CD14-positive monocyte (primary cell): ENCODE measurements around the gene ASTN1. TPM values are rescaled to one million over a fixed set of nuclear protein-coding genes. Genes with fewer than 3 reads are reported as not detected.

ENCODE experiments used
- DNase-seq, 3 donors: peaks; one replicate each; pipeline ENCODE4 v3.0.0-alpha.2; 2011 to 2022
- H2AFZ ChIP-seq: 2 replicates; pipeline ENCODE4 v1.6.0; 2012; ENCODE audit warnings: mild to moderate bottlenecking, low read depth, low read length, inconsistent platforms; ENCODE audit not compliant: insufficient read depth, poor library complexity, severe bottlenecking
- H3K27ac ChIP-seq, 2 donors: 1 replicate in 1 of 2; 2 replicates in 1 of 2; pipeline ENCODE4 v1.5.1; 2012 to 2013; ENCODE audit warnings: low read length in 2 of 2, control low read depth in 1 of 2, inconsistent platforms in 1 of 2, low read depth in 1 of 2, mild to moderate bottlenecking in 1 of 2
- H3K27me3 ChIP-seq, 2 donors: one replicate each; pipeline versions ENCODE4 v1.6.0 to v1.6.1; 2011 to 2013; ENCODE audit warnings: low read length in 2 of 2; ENCODE audit not compliant: control insufficient read depth in 2 of 2, insufficient read depth in 2 of 2
- H3K36me3 ChIP-seq, 2 donors: replicated peaks in 1 of 2; 1 replicate in 1 of 2; 2 replicates in 1 of 2; pipeline versions ENCODE4 v1.5.1 to v1.6.1; 2012 to 2013; ENCODE audit warnings: low read length in 2 of 2, control low read depth in 1 of 2, inconsistent platforms in 1 of 2, mild to moderate bottlenecking in 1 of 2; ENCODE audit not compliant: insufficient read depth in 2 of 2, control insufficient read depth in 1 of 2
- H3K4me1 ChIP-seq, 2 donors: 1 replicate in 1 of 2; 2 replicates in 1 of 2; pipeline versions ENCODE4 v1.5.1 to v1.6.1; 2012 to 2013; ENCODE audit warnings: low read length in 2 of 2, control low read depth in 1 of 2, inconsistent platforms in 1 of 2, mild to moderate bottlenecking in 1 of 2, moderate library complexity in 1 of 2; ENCODE audit not compliant: insufficient read depth in 2 of 2, control insufficient read depth in 1 of 2
- H3K4me2 ChIP-seq: replicated peaks from 2 replicates; pipeline ENCODE3; 2012; ENCODE audit warnings: low read length, moderate library complexity, mild to moderate bottlenecking; ENCODE audit not compliant: poor library complexity, severe bottlenecking; ENCODE audit errors: extremely low read depth
- H3K4me3 ChIP-seq, 3 experiments: fragments of 200-600 bp in 1 of 3; sonication (generic) in 1 of 3; replicated peaks in 1 of 3; 1 replicate in 2 of 3; 2 replicates in 1 of 3; pipeline ENCODE4 v1.5.1; 2011 to 2013; ENCODE audit warnings: low read length in 3 of 3, mild to moderate bottlenecking in 3 of 3, control low read depth in 2 of 3, low read depth in 2 of 3, inconsistent platforms in 1 of 3, moderate library complexity in 1 of 3
- H3K79me2 ChIP-seq: 2 replicates; pipeline ENCODE4 v1.6.0; 2012; ENCODE audit warnings: mild to moderate bottlenecking, control low read depth, inconsistent platforms, low read length, moderate library complexity; ENCODE audit not compliant: insufficient read depth
- H3K9ac ChIP-seq: 2 replicates; pipeline ENCODE4 v1.6.0; 2017; ENCODE audit warnings: low read length, mild to moderate bottlenecking; ENCODE audit not compliant: insufficient read depth, poor library complexity, severe bottlenecking
- H3K9me3 ChIP-seq, 2 donors: replicated peaks in 1 of 2; 1 replicate in 1 of 2; 2 replicates in 1 of 2; pipeline versions ENCODE4 v1.5.1 to v1.6.1; 2012 to 2013; ENCODE audit warnings: low read length in 2 of 2, control low read depth in 1 of 2; ENCODE audit not compliant: control insufficient read depth in 1 of 2, insufficient read depth in 1 of 2
- H4K20me1 ChIP-seq: 2 replicates; pipeline ENCODE4 v1.6.0; 2012; ENCODE audit warnings: mild to moderate bottlenecking, low read length, control low read depth, moderate library complexity; ENCODE audit not compliant: insufficient read depth
- H3K27ac Mint-ChIP-seq, 7 donors: one replicate each; pipeline ENCODE4 v1.8.0; 2020; ENCODE audit warnings: mild to moderate bottlenecking in 7 of 7, mixed read lengths in 7 of 7, moderate library complexity in 6 of 7, inconsistent platforms in 2 of 7
- H3K27me3 Mint-ChIP-seq, 3 donors: one replicate each; pipeline ENCODE4 v1.8.0; 2021 to 2022; ENCODE audit warnings: low read depth in 3 of 3, mild to moderate bottlenecking in 3 of 3, mixed read lengths in 3 of 3, moderate library complexity in 3 of 3, inconsistent platforms in 1 of 3
- H3K36me3 Mint-ChIP-seq, 2 donors: one replicate each; pipeline ENCODE4 v1.8.0; 2020; ENCODE audit warnings: mixed read lengths in 2 of 2, inconsistent platforms in 1 of 2, mild to moderate bottlenecking in 1 of 2
- H3K4me1 Mint-ChIP-seq: one replicate; pipeline ENCODE4 v1.8.0; 2020; ENCODE audit warnings: mild to moderate bottlenecking, mixed read lengths
- H3K4me3 Mint-ChIP-seq, 2 donors: one replicate each; pipeline ENCODE4 v1.8.0; 2020; ENCODE audit warnings: mild to moderate bottlenecking in 2 of 2, mixed read lengths in 2 of 2, moderate library complexity in 1 of 2
- H3K9me3 Mint-ChIP-seq, 7 donors: one replicate each; pipeline ENCODE4 v1.8.0; 2020 to 2022; ENCODE audit warnings: mixed read lengths in 7 of 7, mild to moderate bottlenecking in 6 of 7, moderate library complexity in 6 of 7, inconsistent platforms in 2 of 7
- WGBS: methylation state at CpG from one replicate; pipeline ENCODE4 v1.1.5; 2013; ENCODE audit warnings: missing lambda C conversion rate; ENCODE audit not compliant: insufficient coverage; 5-methylcytosine and 5-hydroxymethylcytosine counted together
- intact Hi-C, 2 donors: fragments of 100-400 bp; cut with micrococcal nuclease; formaldehyde crosslinking; loops; one replicate each; pipeline versions ENCODE4 v1.15.0 to v1.15.1; 2023
- polyA plus RNA-seq, 3 donors: library from polyadenylated mRNA; depleted of rRNA in 1 of 3; unstranded in 2 of 3; stranded (reverse) in 1 of 3; fragments of 300-500 nt in 2 of 3; fragments of >200 nt in 1 of 3; fragmentation: Illumina TruSeq in 2 of 3; gene quantifications; 1 replicate in 2 of 3; 2 replicates in 1 of 3; pipeline ENCODE4 v1.2.3, GENCODE V29; 2012 to 2021
- TF ChIP-seq, protein P1 (sequence below): fragments of 200-600 bp; IDR thresholded peaks from one replicate; pipeline ENCODE4 v1.8.0; 2022; ENCODE audit warnings: antibody characterized with exemption, mild to moderate bottlenecking

The ASTN1 gene
- polyA plus RNA-seq, 3 donors, result not detected

- no peaks in the 10 kb centered on the region for H3K36me3 Mint-ChIP-seq
- H3K9ac ChIP-seq, result no peak overlapping the region
- H2AFZ ChIP-seq, result no peak overlapping the region
- no peaks in the 10 kb centered on the region for H3K36me3 ChIP-seq
- H3K9me3 Mint-ChIP-seq, result peaks cover 0 to 7% (median 2%) of the 10 kb centered on the region in 7 donors
- H3K4me2 ChIP-seq, result no peak overlapping the region
- no peaks in the 10 kb centered on the region for H3K4me1 Mint-ChIP-seq
- no peaks in the 10 kb centered on the region for H3K9me3 ChIP-seq
- H3K4me3 Mint-ChIP-seq, result no peak overlapping the region
- no peaks in the 10 kb centered on the region for H3K27me3 Mint-ChIP-seq
- no peak overlapping the region for H3K27ac ChIP-seq
- intact Hi-C loops, result no loop called here
- no peaks in the 10 kb centered on the region for H3K27me3 ChIP-seq
- no peak overlapping the region for H3K4me3 ChIP-seq
- H3K27ac Mint-ChIP-seq, result no peak overlapping the region
- no peaks in the 10 kb centered on the region for H3K79me2 ChIP-seq
- WGBS, result no CpG with 5 or more reads among the region's 1 CpG
- no peaks in the 10 kb centered on the region for H3K4me1 ChIP-seq
- no peak for DNase-seq
- no peaks in the 10 kb centered on the region for H4K20me1 ChIP-seq
- TF ChIP-seq, protein P1, sequence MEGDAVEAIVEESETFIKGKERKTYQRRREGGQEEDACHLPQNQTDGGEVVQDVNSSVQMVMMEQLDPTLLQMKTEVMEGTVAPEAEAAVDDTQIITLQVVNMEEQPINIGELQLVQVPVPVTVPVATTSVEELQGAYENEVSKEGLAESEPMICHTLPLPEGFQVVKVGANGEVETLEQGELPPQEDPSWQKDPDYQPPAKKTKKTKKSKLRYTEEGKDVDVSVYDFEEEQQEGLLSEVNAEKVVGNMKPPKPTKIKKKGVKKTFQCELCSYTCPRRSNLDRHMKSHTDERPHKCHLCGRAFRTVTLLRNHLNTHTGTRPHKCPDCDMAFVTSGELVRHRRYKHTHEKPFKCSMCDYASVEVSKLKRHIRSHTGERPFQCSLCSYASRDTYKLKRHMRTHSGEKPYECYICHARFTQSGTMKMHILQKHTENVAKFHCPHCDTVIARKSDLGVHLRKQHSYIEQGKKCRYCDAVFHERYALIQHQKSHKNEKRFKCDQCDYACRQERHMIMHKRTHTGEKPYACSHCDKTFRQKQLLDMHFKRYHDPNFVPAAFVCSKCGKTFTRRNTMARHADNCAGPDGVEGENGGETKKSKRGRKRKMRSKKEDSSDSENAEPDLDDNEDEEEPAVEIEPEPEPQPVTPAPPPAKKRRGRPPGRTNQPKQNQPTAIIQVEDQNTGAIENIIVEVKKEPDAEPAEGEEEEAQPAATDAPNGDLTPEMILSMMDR, result no peak
Observed at GRCh38 chr1:177137814-177138213, 26.7 kb downstream of the ASTN1 start.

DNA sequence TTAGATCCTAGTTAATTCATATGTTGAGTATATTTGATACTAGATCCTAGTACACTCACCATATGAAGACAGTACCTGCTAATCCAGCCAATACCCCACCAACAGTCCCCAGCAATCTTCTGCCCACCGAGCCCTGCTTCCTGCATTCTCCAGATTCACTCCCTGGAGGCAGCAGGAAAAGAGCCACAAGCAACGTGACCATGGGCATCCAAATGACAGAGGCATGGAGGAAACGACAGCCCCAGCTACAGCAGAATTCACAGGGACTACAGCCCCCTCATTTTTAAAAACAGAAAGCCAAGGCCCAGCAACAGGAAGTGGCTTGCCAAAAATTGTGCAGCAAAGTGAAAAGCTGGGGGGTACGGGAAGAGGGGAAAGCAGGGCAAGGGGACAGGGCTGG is 29.3 kb downstream of the ASTN1 start:
- H3K79me2 ChIP-seq, result no peaks in the 10 kb centered on the region
- no peaks in the 10 kb centered on the region for H3K27me3 ChIP-seq
- Mint-ChIP-seq H3K9me3 (peaks cover 0 to 4% (median 0%) of the 10 kb centered on the region in 7 donors), H3K27ac (no peak overlapping the region), H3K4me3 (no peak overlapping the region), H3K4me1 (no peaks in the 10 kb centered on the region), H3K27me3 (no peaks in the 10 kb centered on the region), H3K36me3 (no peaks in the 10 kb centered on the region)
- 25% methylated on average over 2 of the region's 4 CpGs for WGBS
- intact Hi-C loops, result no loop called here
- no peaks in the 10 kb centered on the region for H3K9me3 ChIP-seq
- no peak overlapping the region for H2AFZ ChIP-seq
- TF ChIP-seq, protein P1, result no peak
- H3K9ac ChIP-seq, result no peak overlapping the region
- H3K27ac ChIP-seq, result no peak overlapping the region
- no peaks in the 10 kb centered on the region for H3K36me3 ChIP-seq
- H4K20me1 ChIP-seq, result no peaks in the 10 kb centered on the region
- DNase-seq, result no peak
- no peak overlapping the region for H3K4me2 ChIP-seq
- H3K4me1 ChIP-seq, result no peaks in the 10 kb centered on the region
- H3K4me3 ChIP-seq, result no peak overlapping the region
